Neuron (in vitro differentiated cells): Measurements from ENCODE around the gene SLC35F4.

Experiments
- H2AFZ ChIP-seq: one replicate; pipeline ENCODE4 v1.6.1; 2013; ENCODE audit warnings: low read depth, mild to moderate bottlenecking, inconsistent platforms, low read length, moderate library complexity
- H3K27me3 ChIP-seq: one replicate; pipeline ENCODE4 v1.6.1; 2013; ENCODE audit warnings: low read length; ENCODE audit not compliant: insufficient read depth
- H3K36me3 ChIP-seq: one replicate; pipeline ENCODE4 v1.6.1; 2013; ENCODE audit warnings: low read length; ENCODE audit not compliant: insufficient read depth
- H3K4me1 ChIP-seq: one replicate; pipeline ENCODE4 v1.6.1; 2013; ENCODE audit warnings: low read length; ENCODE audit not compliant: insufficient read depth
- H3K4me3 ChIP-seq: 2 replicates; pipeline ENCODE4 v1.5.1; 2013; ENCODE audit warnings: mild to moderate bottlenecking, low read length, moderate library complexity
- H3K9me3 ChIP-seq: one replicate; pipeline ENCODE4 v1.6.1; 2013; ENCODE audit warnings: low read length

SLC35F4 gene

GRCh38 chr14:57611555-57612075 lies 254.3 kb downstream of the SLC35F4 start:
- Histone ChIP-seq H3K27me3 (no peaks in the 10 kb centered on the region), H3K4me1 (no peaks in the 10 kb centered on the region), H3K4me3 (no peak overlapping the region), H3K9me3 (no peaks in the 10 kb centered on the region), H2AFZ (no peak overlapping the region), H3K36me3 (no peaks in the 10 kb centered on the region)

GRCh38 chr14:57610631-57611030 lies 255.3 kb downstream of the SLC35F4 start:
- H3K36me3 ChIP-seq, result no peaks in the 10 kb centered on the region
- H3K4me3 ChIP-seq, result no peak overlapping the region
- H3K27me3 ChIP-seq, result no peaks in the 10 kb centered on the region
- H3K4me1 ChIP-seq, result no peaks in the 10 kb centered on the region
- no peak overlapping the region for H2AFZ ChIP-seq
- H3K9me3 ChIP-seq, result no peaks in the 10 kb centered on the region

GRCh38 chr14:57609192-57610075 lies 256.5 kb downstream of the SLC35F4 start:
- H3K9me3 ChIP-seq, result no peaks in the 10 kb centered on the region

GRCh38 chr14:57607086-57607485 lies 258.8 kb downstream of the SLC35F4 start:
- no peaks in the 10 kb centered on the region for H3K36me3 ChIP-seq
- H3K4me3 ChIP-seq, result no peak overlapping the region
- H2AFZ ChIP-seq, result no peak overlapping the region
- H3K27me3 ChIP-seq, result no peaks in the 10 kb centered on the region
- no peaks in the 10 kb centered on the region for H3K9me3 ChIP-seq
- H3K4me1 ChIP-seq, result no peaks in the 10 kb centered on the region

More at GRCh38 chr14:57609192-57610075, 256.5 kb downstream of the SLC35F4 start:
- Histone ChIP-seq H3K27me3 (no peaks in the 10 kb centered on the region), H3K4me3 (no peak overlapping the region), H3K4me1 (no peaks in the 10 kb centered on the region), H3K36me3 (no peaks in the 10 kb centered on the region), H2AFZ (no peak overlapping the region)

DNA sequence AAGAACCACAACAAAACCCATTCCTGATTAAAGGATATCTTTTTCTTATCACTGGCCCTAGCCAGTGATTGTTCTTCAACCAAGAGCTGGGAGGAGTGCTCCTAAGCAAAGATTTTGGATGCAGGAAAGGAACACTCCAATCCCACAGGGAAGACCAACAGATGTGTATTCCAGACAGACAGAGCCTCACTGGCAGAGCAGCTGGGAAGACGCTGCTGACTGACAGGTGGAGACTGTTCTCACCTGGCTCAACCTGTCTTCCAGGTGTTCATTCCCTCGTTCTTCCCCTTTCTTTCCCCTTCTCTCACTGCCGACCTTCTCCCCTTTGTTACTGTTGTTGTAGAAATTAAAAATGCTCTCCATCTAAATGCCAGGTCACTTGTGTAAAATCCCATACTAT lies 282.5 kb downstream of the SLC35F4 start:
- no peak overlapping the region for H2AFZ ChIP-seq
- H3K27me3 ChIP-seq, result no peaks in the 10 kb centered on the region
- no peaks in the 10 kb centered on the region for H3K36me3 ChIP-seq
- H3K4me1 ChIP-seq, result no peaks in the 10 kb centered on the region
- no peaks in the 10 kb centered on the region for H3K9me3 ChIP-seq
- H3K4me3 ChIP-seq, result no peak overlapping the region

DNA sequence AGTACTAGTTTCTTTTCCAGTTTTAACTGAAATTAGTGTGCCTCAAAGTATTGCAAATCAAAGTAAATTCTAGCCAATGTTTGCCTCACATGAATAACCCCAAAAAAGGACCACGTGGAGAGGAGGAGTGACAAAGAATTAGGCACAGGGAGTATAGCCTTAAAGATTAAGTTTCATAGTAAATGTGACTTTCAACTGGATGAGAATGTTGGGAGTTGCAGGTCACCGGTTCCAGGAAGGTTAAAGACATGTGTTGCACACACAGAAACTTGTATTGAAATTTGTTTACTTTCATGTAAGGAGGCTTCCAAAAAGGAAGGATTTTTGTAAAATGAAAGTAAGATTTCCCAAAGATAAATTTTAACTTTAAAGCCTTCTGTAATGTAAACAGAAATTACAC lies 283.1 kb downstream of the SLC35F4 start:
- Histone ChIP-seq H3K4me1 (no peaks in the 10 kb centered on the region), H3K4me3 (no peak overlapping the region), H3K9me3 (no peaks in the 10 kb centered on the region), H3K36me3 (no peaks in the 10 kb centered on the region), H3K27me3 (no peaks in the 10 kb centered on the region), H2AFZ (no peak overlapping the region)

DNA sequence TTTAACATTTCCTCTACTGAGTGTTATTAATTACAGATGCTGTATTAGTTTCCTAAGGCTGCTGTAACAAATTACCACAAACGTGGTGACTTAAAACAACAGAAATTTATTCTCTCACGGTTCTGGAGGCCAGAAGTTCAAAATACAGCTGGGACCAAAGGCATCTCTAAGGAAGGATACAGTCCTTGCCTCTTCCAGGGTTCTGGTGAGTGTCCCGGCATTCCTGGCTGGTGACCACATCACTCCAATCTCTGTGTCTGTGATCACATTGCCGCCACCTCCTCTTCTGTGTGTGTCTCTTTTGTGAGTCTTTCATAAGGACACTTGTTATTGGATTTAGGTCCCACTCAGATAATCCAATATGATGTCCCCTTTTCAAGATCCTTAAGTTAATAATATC lies 287.1 kb downstream of the SLC35F4 start:
- H3K4me1 ChIP-seq, result no peaks in the 10 kb centered on the region
- H2AFZ ChIP-seq, result no peak overlapping the region
- no peak overlapping the region for H3K4me3 ChIP-seq
- no peaks in the 10 kb centered on the region for H3K27me3 ChIP-seq
- no peaks in the 10 kb centered on the region for H3K36me3 ChIP-seq
- H3K9me3 ChIP-seq, result no peaks in the 10 kb centered on the region

- H3K4me1 ChIP-seq, result no peaks in the 10 kb centered on the region
- no peaks in the 10 kb centered on the region for H3K36me3 ChIP-seq
- H3K4me3 ChIP-seq, result no peak overlapping the region
- no peak overlapping the region for H2AFZ ChIP-seq
- no peaks in the 10 kb centered on the region for H3K27me3 ChIP-seq
- H3K9me3 ChIP-seq, result no peaks in the 10 kb centered on the region
Measured at GRCh38 chr14:57576498-57576897, 289.4 kb downstream of the SLC35F4 start.

DNA sequence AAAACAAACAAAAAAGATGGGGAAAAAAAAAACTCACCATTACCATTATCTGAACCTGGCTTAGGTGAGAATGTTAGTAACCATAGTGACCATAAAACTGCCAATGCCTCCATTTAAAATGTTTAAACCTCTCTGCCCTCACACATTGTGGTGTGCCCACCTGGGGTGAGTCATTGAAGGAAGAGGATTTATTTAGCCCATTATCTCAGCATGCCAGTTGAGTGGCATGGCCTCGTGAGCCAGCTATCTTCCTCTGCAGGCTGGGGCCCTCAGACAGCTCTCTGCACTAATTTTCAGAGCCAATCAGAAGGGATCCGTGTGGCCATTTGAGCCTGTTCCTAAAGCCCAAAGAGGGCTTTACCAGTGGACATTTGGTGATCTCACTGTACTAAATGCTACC lies 290.4 kb downstream of the SLC35F4 start:
- no peaks in the 10 kb centered on the region for H3K9me3 ChIP-seq
- H3K4me1 ChIP-seq, result no peaks in the 10 kb centered on the region
- no peak overlapping the region for H3K4me3 ChIP-seq
- H3K36me3 ChIP-seq, result no peaks in the 10 kb centered on the region
- no peak overlapping the region for H2AFZ ChIP-seq
- no peaks in the 10 kb centered on the region for H3K27me3 ChIP-seq

GRCh38 chr14:57574617-57575288 lies 291.1 kb downstream of the SLC35F4 start:
- no peak overlapping the region for H2AFZ ChIP-seq
- H3K9me3 ChIP-seq, result no peaks in the 10 kb centered on the region
- no peaks in the 10 kb centered on the region for H3K36me3 ChIP-seq
- H3K27me3 ChIP-seq, result no peaks in the 10 kb centered on the region
- H3K4me1 ChIP-seq, result no peaks in the 10 kb centered on the region
- no peak overlapping the region for H3K4me3 ChIP-seq

GRCh38 chr14:57573173-57573572 lies 292.7 kb downstream of the SLC35F4 start:
- Histone ChIP-seq H2AFZ (no peak overlapping the region), H3K36me3 (no peaks in the 10 kb centered on the region), H3K4me1 (no peaks in the 10 kb centered on the region), H3K27me3 (no peaks in the 10 kb centered on the region), H3K4me3 (no peak overlapping the region), H3K9me3 (no peaks in the 10 kb centered on the region)

DNA sequence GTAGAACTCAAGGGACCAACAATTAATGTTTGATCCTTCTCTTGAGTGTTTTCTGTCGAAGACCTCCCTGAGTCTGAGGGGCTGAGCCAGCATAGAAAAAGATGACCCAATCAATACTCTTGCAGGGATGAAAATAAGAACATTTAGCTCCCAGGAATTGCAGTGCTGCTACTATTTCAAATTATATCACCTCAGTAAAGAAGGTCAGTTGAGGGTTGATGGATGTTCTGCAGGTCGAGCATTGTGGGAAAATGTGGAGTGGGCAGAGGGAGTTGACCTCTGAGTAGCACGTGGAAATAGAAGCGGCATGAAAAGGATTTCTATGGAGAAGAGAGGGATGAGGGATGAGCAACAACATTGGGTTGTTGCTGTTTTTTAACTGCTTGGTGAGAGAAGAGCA lies 297.3 kb downstream of the SLC35F4 start:
- Histone ChIP-seq H3K36me3 (no peaks in the 10 kb centered on the region), H2AFZ (no peak overlapping the region), H3K4me1 (no peaks in the 10 kb centered on the region), H3K9me3 (no peaks in the 10 kb centered on the region), H3K4me3 (no peak overlapping the region), H3K27me3 (no peaks in the 10 kb centered on the region)

GRCh38 chr14:57567220-57567619 lies 298.7 kb downstream of the SLC35F4 start:
- Histone ChIP-seq H3K9me3 (no peaks in the 10 kb centered on the region), H3K27me3 (no peaks in the 10 kb centered on the region), H3K36me3 (no peaks in the 10 kb centered on the region), H3K4me1 (no peaks in the 10 kb centered on the region), H3K4me3 (no peak overlapping the region), H2AFZ (no peak overlapping the region)
